ENCODE data around the gene AVL9. TPM values are rescaled to one million over a fixed set of nuclear protein-coding genes. Genes with fewer than 3 reads are reported as not detected.

AVL9 gene
- polyA plus RNA-seq, 1 of the 3 experiments (the other 2 are of a cell fraction): 8.9 TPM

- TF ChIP-seq TEAD4 (IDR thresholded peaks at IDR 0.05; ENCODE audit: borderline replicate concordance, insufficient read depth): no peak
- CTCF ChIA-PET: interaction anchor here (0.6 to 1.2 kb wide), 2 partner anchors 39 to 230 kb away, joined by 3 read pairs; no protein-coding TSS in a partner anchor
Observed at GRCh38 chr7:32518534-32519140, 23.3 kb downstream of the AVL9 start.

GRCh38 chr7:32519763-32520162 is 24.5 kb downstream of the AVL9 start:
- no peaks in the 10 kb centered on the region for H3K27me3 ChIP-seq (ENCODE audit: insufficient read depth)
- H3K9ac ChIP-seq: no peak overlapping the region
- no peak overlapping the region for H3K4me3 ChIP-seq (ENCODE audit: low read depth in 2 of 2, low read length in 1 of 2)
- peaks cover 11% of the 10 kb centered on the region for H3K9me3 ChIP-seq
- H3F3A ChIP-seq (replicated peaks; ENCODE audit: insufficient read depth): peaks cover 10% of the 10 kb centered on the region
- ChIA-PET POLR2A (no interaction called here), CTCF (no interaction called here)
- no peaks in the 10 kb centered on the region for H3K9me2 ChIP-seq
- no peak for DNase-seq
- WGBS (ENCODE audit: low lambda C conversion rate): 87% methylated on average over 2 of the region's 2 CpGs
- peaks cover 3 to 32% of the 10 kb centered on the region in 2 experiments for H3K36me3 ChIP-seq (replicated peaks in 1 of 2; ENCODE audit: control insufficient read depth in 1 of 2, insufficient read depth in 2 of 2, low read length in 1 of 2)
- H3K27ac ChIP-seq (ENCODE audit: low read depth in 2 of 2, low read length in 1 of 2): no peak overlapping the region
- H3K79me2 ChIP-seq (ENCODE audit: insufficient read depth): peaks cover 93% of the 10 kb centered on the region
- H3K4me2 ChIP-seq: no peak overlapping the region
- H3K4me1 ChIP-seq (ENCODE audit: control insufficient read depth in 1 of 2, insufficient read depth in 2 of 2, low read depth in 1 of 2, low read length in 1 of 2): no peaks in the 10 kb centered on the region
- no peaks in the 10 kb centered on the region for H4K20me1 ChIP-seq (ENCODE audit: insufficient read depth)
- TF ChIP-seq TEAD4 (IDR thresholded peaks at IDR 0.05; ENCODE audit: borderline replicate concordance, insufficient read depth) (no peak), EZH2phosphoT487 (IDR thresholded peaks at IDR 0.05; ENCODE audit: borderline replicate concordance, low read depth) (no peak), ZBTB33 (IDR thresholded peaks at IDR 0.05; ENCODE audit: borderline replicate concordance, low read depth) (no peak), SMC3 (IDR thresholded peaks at IDR 0.05; ENCODE audit: low read depth, low read length) (no peak), RAD21 (IDR thresholded peaks at IDR 0.05; ENCODE audit: low read length) (no peak), RFX5 (IDR thresholded peaks at IDR 0.05; ENCODE audit: low read length) (no peak), GATA2 (CRISPR knock-in tag; IDR thresholded peaks at IDR 0.05) (no peak), USF1 (IDR thresholded peaks at IDR 0.05; ENCODE audit: borderline replicate concordance, low read depth) (no peak), MXI1 (IDR thresholded peaks at IDR 0.05; ENCODE audit: low read depth, low read length) (no peak), NFIC (IDR thresholded peaks at IDR 0.05; ENCODE audit: borderline replicate concordance) (no peak), CTCF (IDR thresholded peaks at IDR 0.05) (no peak), GABPA (IDR thresholded peaks at IDR 0.05; ENCODE audit: low read depth) (no peak), SIN3A (IDR thresholded peaks at IDR 0.05; ENCODE audit: borderline replicate concordance, low read depth, low read length) (no peak), NRF1 (IDR thresholded peaks at IDR 0.05; ENCODE audit: low read depth, low read length) (no peak), TAF1 (IDR thresholded peaks at IDR 0.05; ENCODE audit: borderline replicate concordance, low read depth, low read length) (no peak), MEF2A (IDR thresholded peaks at IDR 0.05; ENCODE audit: borderline replicate concordance, low read depth) (no peak)
- TF ChIP-seq, protein P1, sequence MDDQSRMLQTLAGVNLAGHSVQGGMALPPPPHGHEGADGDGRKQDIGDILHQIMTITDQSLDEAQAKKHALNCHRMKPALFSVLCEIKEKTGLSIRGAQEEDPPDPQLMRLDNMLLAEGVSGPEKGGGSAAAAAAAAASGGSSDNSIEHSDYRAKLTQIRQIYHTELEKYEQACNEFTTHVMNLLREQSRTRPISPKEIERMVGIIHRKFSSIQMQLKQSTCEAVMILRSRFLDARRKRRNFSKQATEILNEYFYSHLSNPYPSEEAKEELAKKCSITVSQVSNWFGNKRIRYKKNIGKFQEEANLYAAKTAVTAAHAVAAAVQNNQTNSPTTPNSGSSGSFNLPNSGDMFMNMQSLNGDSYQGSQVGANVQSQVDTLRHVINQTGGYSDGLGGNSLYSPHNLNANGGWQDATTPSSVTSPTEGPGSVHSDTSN (IDR thresholded peaks at IDR 0.05): no peak
- TF ChIP-seq, protein P2, sequence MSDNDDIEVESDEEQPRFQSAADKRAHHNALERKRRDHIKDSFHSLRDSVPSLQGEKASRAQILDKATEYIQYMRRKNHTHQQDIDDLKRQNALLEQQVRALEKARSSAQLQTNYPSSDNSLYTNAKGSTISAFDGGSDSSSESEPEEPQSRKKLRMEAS (IDR thresholded peaks at IDR 0.05; ENCODE audit: low read depth): no peak
- TF ChIP-seq, protein P3, sequence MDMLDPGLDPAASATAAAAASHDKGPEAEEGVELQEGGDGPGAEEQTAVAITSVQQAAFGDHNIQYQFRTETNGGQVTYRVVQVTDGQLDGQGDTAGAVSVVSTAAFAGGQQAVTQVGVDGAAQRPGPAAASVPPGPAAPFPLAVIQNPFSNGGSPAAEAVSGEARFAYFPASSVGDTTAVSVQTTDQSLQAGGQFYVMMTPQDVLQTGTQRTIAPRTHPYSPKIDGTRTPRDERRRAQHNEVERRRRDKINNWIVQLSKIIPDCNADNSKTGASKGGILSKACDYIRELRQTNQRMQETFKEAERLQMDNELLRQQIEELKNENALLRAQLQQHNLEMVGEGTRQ (IDR thresholded peaks at IDR 0.05; ENCODE audit: borderline replicate concordance, low read depth, low read length): no peak
- H2AFZ ChIP-seq (ENCODE audit: low read depth): no peak overlapping the region

More at GRCh38 chr7:32518534-32519140, 23.3 kb downstream of the AVL9 start:
- no peaks in the 10 kb centered on the region for H3K27me3 ChIP-seq (ENCODE audit: insufficient read depth)
- H3K27ac ChIP-seq (ENCODE audit: low read depth in 2 of 2, low read length in 1 of 2): no peak overlapping the region
- DNase-seq: no peak
- POLR2A ChIA-PET: no interaction called here
- H3K9ac ChIP-seq: no peak overlapping the region
- H3K4me2 ChIP-seq: no peak overlapping the region
- H2AFZ ChIP-seq (ENCODE audit: low read depth): no peak overlapping the region
- peaks cover 3 to 32% of the 10 kb centered on the region in 2 experiments for H3K36me3 ChIP-seq (replicated peaks in 1 of 2; ENCODE audit: control insufficient read depth in 1 of 2, insufficient read depth in 2 of 2, low read length in 1 of 2)
- H4K20me1 ChIP-seq (ENCODE audit: insufficient read depth): no peaks in the 10 kb centered on the region
- peaks cover 93% of the 10 kb centered on the region for H3K79me2 ChIP-seq (ENCODE audit: insufficient read depth)
- H3F3A ChIP-seq (replicated peaks; ENCODE audit: insufficient read depth): peaks cover 10% of the 10 kb centered on the region
- H3K9me3 ChIP-seq: peaks cover 11% of the 10 kb centered on the region
- no peak overlapping the region for H3K4me3 ChIP-seq (ENCODE audit: low read depth in 2 of 2, low read length in 1 of 2)
- no peaks in the 10 kb centered on the region for H3K9me2 ChIP-seq
- 90% methylated on average over 2 of the region's 2 CpGs for WGBS (ENCODE audit: low lambda C conversion rate)
- no peaks in the 10 kb centered on the region for H3K4me1 ChIP-seq (ENCODE audit: control insufficient read depth in 1 of 2, insufficient read depth in 2 of 2, low read depth in 1 of 2, low read length in 1 of 2)
